ENCODE measurements around the gene KMT2B. TPM values are rescaled to one million over a fixed set of nuclear protein-coding genes. Genes with fewer than 3 reads are reported as not detected.
A peak's percentile ranks its signal among the peaks of the same experiment; 100 is the strongest.

The KMT2B gene
- total RNA-seq, 1 donor from 2014 or later, result 65.6 TPM

DNA sequence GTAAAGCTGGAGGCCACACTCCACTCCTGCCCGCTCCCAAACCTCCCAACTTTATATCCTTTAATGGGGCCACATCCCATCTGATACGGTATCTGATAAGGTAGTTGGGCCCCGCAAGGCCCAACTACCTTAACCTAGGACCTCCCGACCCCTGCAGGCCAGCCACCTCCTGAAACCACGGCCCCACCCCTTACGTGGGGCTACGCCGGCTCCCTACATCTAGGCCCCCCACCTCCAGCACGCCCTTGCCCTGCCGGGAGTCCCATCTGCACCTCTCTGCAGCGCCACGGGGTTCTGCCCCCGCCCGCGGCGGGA is 22.3 kb downstream of the KMT2B start:
- TF ChIP-seq, protein P1, sequence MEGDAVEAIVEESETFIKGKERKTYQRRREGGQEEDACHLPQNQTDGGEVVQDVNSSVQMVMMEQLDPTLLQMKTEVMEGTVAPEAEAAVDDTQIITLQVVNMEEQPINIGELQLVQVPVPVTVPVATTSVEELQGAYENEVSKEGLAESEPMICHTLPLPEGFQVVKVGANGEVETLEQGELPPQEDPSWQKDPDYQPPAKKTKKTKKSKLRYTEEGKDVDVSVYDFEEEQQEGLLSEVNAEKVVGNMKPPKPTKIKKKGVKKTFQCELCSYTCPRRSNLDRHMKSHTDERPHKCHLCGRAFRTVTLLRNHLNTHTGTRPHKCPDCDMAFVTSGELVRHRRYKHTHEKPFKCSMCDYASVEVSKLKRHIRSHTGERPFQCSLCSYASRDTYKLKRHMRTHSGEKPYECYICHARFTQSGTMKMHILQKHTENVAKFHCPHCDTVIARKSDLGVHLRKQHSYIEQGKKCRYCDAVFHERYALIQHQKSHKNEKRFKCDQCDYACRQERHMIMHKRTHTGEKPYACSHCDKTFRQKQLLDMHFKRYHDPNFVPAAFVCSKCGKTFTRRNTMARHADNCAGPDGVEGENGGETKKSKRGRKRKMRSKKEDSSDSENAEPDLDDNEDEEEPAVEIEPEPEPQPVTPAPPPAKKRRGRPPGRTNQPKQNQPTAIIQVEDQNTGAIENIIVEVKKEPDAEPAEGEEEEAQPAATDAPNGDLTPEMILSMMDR (IDR thresholded peaks at IDR 0.05), result no peak
- intact Hi-C loops (cut with micrococcal nuclease), result loop anchor here (1.0 to 10.0 kb wide), 9 partner anchors 18 to 1575 kb away; partner anchors contain the start of genes ARHGAP33, COX6B1, NFKBID and OVOL3
- peaks cover 62% of the 10 kb centered on the region for H3K36me3 Mint-ChIP-seq (ENCODE audit: low read depth)
- peak overlapping the region; percentile 95 for H3K4me3 Mint-ChIP-seq
- peak overlapping the region; percentile 95 for H3K27ac Mint-ChIP-seq
- DNase-seq (no peak), ATAC-seq (ENCODE audit: low read depth) (peak; percentile 3)
- peaks cover 62% of the 10 kb centered on the region for H3K4me1 Mint-ChIP-seq
- CTCF ChIA-PET, result interaction anchor here (1.0 kb wide), 1 partner anchor 17 kb away, joined by 3 read pairs; no protein-coding TSS in a partner anchor
- POLR2A ChIA-PET, result interaction anchor here (0.8 to 3.6 kb wide), 18 partner anchors 8 to 534 kb away, joined by 3 to 54 read pairs (median 6); partner anchors contain the start of genes COX6B1, HSPB6, KMT2B and LIN37
- H3K27me3 Mint-ChIP-seq, result no peaks in the 10 kb centered on the region
- H3K9me3 Mint-ChIP-seq, result no peaks in the 10 kb centered on the region

DNA sequence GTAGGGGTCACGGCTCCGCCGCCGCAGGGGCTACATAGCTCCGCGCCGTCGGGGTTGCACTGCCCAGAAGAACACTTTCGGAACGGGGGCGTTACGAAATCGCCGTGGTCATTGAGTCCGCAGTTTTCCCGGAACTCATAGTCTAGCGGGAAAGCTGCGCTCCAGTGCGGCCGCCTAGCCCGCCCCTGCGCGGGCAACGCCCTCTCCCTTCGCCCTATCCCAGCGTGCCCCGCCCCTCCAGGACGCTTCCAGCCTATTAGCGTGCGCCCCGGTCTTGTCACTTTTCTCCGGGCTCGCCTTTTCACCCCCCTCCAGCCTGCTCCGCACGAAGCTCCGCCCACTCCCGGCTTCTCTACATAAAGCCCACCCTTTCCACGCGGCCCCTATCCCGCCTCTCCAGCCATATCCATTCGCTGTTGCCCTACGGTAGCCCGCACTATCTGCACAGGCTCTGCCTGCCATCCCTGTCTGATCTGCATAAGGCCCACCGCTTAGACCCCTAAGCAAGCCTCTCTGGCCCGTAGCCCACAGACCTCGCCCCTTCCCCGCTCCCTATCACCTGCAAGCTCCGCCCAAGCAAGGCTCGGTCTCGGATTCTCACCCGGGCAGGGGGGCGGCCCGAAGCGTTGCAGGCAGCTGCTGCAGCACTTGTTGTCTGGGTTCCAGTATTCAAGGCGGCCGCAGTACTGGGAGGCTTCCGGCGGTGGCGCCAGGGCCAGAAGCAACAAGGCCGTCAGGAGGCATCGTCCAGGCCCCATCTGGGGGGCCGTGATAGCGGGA is 22.8 kb downstream of the KMT2B start:
- peak overlapping the region; percentile 95 for H3K4me3 Mint-ChIP-seq
- POLR2A ChIA-PET, result interaction anchor here (0.6 to 3.6 kb wide), 21 partner anchors 8 to 534 kb away, joined by 3 to 54 read pairs (median 5); partner anchors contain the start of genes COX6B1, HSPB6, KMT2B and LIN37
- DNase-seq (peak; percentile 89), ATAC-seq (ENCODE audit: low read depth) (peak; percentile 65)
- peaks cover 66% of the 10 kb centered on the region for H3K4me1 Mint-ChIP-seq
- peaks cover 62% of the 10 kb centered on the region for H3K36me3 Mint-ChIP-seq (ENCODE audit: low read depth)
- H3K27ac Mint-ChIP-seq, result peak overlapping the region; percentile 95
- intact Hi-C loops (cut with micrococcal nuclease), result loop anchor here (1.0 to 10.0 kb wide), 9 partner anchors 18 to 1574 kb away; partner anchors contain the start of genes ARHGAP33, COX6B1, NFKBID and OVOL3
- no peaks in the 10 kb centered on the region for H3K9me3 Mint-ChIP-seq
- TF ChIP-seq, protein P1 (IDR thresholded peaks at IDR 0.05), result no peak
- no peaks in the 10 kb centered on the region for H3K27me3 Mint-ChIP-seq
- CTCF ChIA-PET, result interaction anchor here (0.8 to 1.0 kb wide), 2 partner anchors 17 to 46 kb away, joined by 3 to 5 read pairs; no protein-coding TSS in a partner anchor

DNA sequence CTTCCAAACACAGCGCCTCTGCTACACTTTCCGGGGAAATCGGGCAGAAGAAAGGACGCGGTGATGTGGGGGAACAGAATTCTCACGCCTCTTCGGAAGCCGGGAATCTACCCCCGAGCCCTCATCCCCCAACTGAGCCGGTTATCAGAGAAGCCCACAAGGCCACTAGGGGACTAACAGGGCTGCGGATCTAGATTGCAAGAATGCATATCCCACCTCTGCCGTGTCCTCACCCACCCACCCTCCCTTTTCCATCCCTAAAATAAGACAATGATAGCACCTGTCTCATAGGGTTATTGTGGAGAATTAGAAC is 23.4 kb downstream of the KMT2B start:
- H3K9me3 Mint-ChIP-seq, result no peaks in the 10 kb centered on the region
- peak overlapping the region; percentile 95 for H3K4me3 Mint-ChIP-seq
- intact Hi-C loops (cut with micrococcal nuclease), result loop anchor here (2.0 to 10.0 kb wide), 3 partner anchors 48 to 1574 kb away; partner anchors contain the start of genes OVOL3, POLR2I and TBCB
- no peak for DNase-seq
- H3K27ac Mint-ChIP-seq, result peak overlapping the region; percentile 99
- H3K4me1 Mint-ChIP-seq, result peaks cover 72% of the 10 kb centered on the region
- H3K36me3 Mint-ChIP-seq (ENCODE audit: low read depth), result peaks cover 58% of the 10 kb centered on the region
- no peak for ATAC-seq (ENCODE audit: low read depth)
- POLR2A ChIA-PET, result interaction anchor here (0.8 to 5.2 kb wide), 16 partner anchors 8 to 375 kb away, joined by 3 to 69 read pairs (median 6); partner anchors contain the start of genes COX6B1, HSPB6, KMT2B and LIN37
- TF ChIP-seq, protein P1 (IDR thresholded peaks at IDR 0.05), result no peak
- no peaks in the 10 kb centered on the region for H3K27me3 Mint-ChIP-seq
- CTCF ChIA-PET, result interaction anchor here (0.8 to 1.0 kb wide), 2 partner anchors 18 to 46 kb away, joined by 3 to 5 read pairs; no protein-coding TSS in a partner anchor

GRCh38 chr19:35742121-35742724 is 24.4 kb downstream of the KMT2B start, which contains the start of gene IGFLR1:
Gene IGFLR1 (minus strand): TSS chr19:35742452. CDS start chr19:35741180, 1,272 bp downstream.
- ChIA-PET CTCF (interaction anchor here (0.9 kb wide), 1 partner anchor 24 kb away, joined by 3 read pairs; no protein-coding TSS in a partner anchor), POLR2A (interaction anchor here (0.6 to 5.2 kb wide), 16 partner anchors 9 to 408 kb away, joined by 3 to 69 read pairs (median 6); partner anchors contain the start of genes ALKBH6, APLP1, COX6B1 and HAUS5)
- intact Hi-C loops (cut with micrococcal nuclease), result loop anchor here (1.0 to 10.0 kb wide), 3 partner anchors 98 to 1573 kb away; partner anchors contain the start of genes OVOL3, POLR2I and TBCB
- TF ChIP-seq, protein P1 (IDR thresholded peaks at IDR 0.05), result no peak
- Mint-ChIP-seq H3K27me3 (no peaks in the 10 kb centered on the region), H3K4me3 (peak within 1 kb of the TSS; percentile 94), H3K27ac (peak within 1 kb of the TSS; percentile 99), H3K36me3 (ENCODE audit: low read depth) (peaks cover 47% of the 10 kb centered on the region), H3K9me3 (no peaks in the 10 kb centered on the region), H3K4me1 (peaks cover 66% of the 10 kb centered on the region)
- DNase-seq (peak; percentile 60), ATAC-seq (ENCODE audit: low read depth) (peak; percentile 11)

Measured in activated B cell treated with CpG ODN at 0.5 μM for 24 hours (primary cell).